GM21515 (cell line): ENCODE measurements around the gene NFATC2.
"Not testable (repeated sequence)": the region's sequence is repeated elsewhere in the genome, so short reads cannot be mapped to it uniquely, and the experiment has no call there.

Source experiments
- ATAC-seq: cut with Tn5 transposase; IDR thresholded peaks from one replicate; pipeline ENCODE4 v1.9.1; 2021; ENCODE audit not compliant: unreplicated experiment

Gene NFATC2

DNA sequence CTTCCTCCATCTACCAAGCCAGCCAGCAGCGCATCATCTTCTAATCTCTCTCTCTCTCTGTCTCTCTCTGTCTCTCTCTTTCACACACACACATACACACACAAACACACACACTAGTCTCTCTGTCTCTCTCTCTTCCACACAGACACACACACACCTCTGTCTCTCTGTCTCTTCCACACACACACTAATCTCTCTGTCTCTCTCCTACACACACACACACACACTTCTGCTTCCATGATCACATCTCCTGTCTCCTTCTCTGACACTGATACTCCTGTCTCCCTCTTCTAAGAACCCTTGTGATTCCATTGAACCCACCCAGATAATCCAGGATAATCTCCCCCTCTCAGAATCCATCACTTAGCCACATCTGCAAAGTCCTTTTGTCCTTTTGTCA lies 181.3 kb downstream of the NFATC2 start:
- ATAC-seq = no peak

DNA sequence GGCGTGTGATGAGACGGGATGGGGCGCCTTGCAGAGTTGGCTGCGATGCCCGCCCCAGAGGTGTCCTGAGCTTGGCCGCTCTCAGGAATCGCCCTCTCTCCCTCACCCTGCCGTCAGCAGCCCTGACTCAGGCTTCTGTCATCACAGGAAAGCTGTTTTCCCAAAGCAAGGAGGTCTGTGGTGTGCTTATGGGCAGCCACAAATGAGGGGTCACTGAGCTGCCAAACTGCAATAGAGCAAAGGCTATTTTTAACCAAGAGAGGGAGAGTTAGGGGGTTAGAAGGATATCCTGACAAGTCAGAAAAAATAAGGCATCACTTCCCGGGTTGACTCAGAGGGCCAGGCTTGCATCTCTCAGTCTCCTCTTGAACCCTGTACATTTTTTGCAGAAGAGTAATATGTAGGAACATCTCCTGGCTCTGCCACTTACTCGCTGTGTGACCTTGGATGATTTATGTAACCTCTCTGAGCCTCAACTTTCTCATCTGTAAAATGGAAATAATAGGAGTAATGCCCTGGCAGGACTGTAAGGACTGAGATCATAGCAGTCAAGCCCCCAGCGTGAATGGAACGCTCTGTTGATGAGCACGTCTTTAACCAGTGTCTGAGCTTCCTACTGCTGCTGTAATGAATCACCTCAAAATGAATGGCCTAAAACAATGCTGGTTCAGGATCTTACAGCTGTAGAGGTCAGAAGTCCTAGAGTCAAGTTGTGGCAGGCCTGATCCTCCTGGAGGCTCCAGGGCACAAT lies 181.9 kb downstream of the NFATC2 start:
- ATAC-seq = no peak

DNA sequence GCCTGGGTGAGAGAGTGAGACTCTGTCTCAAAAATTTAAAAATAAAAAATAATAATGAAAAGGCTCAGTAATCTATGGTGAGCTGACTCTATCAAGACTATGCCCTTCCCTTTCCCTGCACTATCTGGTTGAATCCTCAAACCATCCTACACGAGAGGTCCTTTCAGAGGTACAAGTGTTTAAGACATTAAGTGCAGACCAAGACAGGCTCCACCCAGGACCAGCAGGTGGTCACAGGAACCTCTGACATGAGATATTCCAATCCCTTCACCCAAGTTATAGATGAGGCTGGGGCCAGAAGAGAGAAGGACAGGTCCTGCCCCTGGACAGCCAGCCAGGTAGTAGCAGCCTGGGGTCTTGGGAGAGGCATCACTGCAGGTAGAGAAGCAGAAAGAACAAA lies 182.6 kb downstream of the NFATC2 start:
- ATAC-seq = no peak

DNA sequence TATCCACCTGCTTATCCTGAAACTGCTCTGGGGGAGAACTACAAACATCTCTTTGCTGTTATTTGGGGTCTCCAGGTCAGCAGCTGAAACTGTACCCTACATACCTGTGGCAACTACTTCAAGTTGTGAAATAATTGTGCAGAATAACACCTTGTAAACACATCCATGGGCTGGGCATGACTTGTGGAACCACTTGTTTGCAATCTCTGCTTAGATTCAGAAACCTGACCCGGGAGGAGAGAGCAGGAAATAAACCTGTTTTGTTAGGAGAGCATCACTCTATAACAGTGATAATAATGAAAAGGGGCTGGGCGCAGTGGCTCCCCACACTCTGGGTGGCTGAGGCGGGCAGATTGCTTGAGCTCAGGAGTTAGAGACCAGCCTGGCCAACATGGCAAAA lies 183.1 kb downstream of the NFATC2 start:
- ATAC-seq = no peak

DNA sequence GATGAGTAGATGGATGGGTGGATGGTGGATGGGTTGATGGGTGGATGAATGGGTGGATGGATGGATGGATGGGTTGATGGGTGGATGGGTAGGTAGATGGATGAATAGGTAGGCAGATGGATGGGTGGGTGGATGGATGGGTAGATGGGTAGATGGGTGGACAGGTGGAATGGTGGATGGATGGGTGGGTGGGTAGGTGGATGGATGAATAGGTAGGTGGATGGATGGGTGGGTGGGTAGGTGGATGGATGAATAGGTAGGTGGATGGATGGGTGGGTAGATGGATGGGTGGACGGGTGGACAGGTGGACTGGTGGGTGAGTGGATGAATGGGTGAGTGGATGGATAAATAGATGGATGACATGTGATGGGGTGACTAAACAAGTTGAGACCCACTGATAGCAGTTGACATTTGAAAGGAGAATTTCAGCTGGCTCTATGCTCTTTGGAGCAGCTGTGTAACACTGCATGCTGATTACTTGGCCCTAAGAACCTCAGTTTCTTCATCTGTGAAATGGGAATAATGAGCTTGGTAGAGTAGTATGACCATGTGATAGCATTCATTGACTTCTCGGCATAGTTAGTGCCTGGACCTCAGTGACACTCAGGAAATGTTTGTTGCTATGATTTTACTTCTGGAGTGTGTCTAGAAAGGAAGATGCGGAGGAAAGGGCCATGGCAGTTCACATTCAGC lies 184.3 kb downstream of the NFATC2 start:
- ATAC-seq = no peak

DNA sequence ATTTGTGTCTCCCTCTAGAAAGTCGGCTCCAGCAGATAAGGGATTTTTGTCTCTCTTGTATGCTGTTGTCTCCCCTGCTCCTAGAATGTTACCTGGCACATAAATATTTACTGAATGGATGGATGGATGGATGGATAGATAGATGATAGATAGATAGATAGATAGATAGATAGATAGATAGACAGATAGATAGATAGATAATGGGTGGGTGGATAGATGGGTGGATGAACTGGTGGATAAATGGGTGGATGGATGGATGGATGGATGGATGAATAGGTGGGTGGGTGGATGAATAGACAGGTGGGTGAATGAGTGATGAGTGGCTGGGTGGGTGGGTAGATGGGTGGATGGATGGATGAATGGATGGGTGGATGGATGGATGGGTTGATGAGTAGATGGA lies 185.0 kb downstream of the NFATC2 start:
- ATAC-seq = no peak

DNA sequence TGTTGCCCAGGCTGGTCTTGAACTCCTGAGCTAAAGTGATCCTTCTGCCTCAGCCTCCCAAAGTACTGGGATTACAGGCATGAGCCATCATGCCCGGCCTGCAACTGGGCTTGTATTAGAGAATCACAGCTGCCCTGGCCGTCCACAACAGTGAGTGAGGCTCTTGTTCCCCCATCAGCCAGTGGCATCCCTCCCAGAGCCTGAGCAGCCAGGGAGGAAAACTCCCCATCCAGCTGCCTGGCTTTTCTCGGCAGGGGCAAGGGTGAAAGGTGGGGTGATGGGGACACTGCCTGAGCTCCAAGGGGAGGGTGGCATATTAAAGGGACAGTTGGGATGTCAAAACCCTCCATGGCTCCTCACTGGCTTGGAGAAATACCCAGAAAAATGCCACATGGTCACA lies 185.6 kb downstream of the NFATC2 start:
- ATAC-seq = no peak

DNA sequence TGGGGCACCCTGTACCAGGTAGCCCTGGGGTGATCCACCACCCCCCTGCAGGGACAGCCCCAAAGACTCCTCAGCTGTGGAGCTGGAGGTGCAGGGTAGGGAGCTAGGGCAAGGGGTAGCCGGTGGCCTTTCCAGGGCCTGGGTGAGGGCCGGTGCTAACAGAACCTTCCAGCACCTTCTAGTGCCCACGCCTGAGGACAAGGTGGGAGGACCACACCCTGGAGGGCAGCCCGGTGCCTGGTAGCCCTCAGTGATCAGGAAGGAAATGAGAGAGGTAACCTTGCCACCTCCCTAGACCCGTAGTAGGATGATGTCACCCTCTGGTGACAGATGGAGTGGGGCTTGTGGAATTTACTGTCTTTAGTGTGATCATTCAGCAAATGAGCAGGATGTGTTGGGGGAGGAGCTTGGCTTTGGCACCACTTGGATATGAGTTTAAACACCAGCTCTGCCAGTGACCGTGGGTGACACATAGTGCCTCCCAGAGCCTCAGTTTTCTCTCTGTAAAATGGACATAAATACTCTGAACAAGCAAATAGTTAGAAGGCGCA lies 187.7 kb downstream of the NFATC2 start:
- ATAC-seq = no peak

DNA sequence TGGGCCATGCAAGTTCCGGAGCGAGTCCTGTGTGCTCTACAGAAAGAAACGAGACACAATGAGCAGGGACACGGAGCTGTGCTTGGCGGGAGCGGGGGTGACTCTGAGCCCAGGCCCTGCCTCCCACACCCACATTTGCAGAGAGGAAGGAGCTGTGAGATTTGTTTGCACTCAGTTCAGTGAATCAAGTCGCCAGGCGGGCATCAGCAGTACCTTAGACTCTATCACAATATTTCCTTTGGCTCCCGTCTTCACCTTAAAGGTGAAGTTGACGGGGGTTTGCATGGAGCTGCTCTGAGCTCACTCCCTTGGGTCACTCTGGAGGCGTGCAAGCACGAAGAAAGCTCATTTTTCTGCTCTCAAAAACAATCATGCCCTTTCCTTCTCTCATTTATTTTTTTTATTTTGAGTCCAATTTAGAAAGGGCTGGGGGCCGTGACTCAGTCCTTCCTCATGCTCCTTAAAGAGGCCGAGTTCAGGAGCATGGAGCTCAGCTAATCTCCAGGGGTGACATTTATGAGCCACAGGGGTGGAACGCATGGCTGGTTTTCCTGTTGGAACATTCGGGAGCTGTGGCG lies 188.2 kb downstream of the NFATC2 start:
- no peak for ATAC-seq

DNA sequence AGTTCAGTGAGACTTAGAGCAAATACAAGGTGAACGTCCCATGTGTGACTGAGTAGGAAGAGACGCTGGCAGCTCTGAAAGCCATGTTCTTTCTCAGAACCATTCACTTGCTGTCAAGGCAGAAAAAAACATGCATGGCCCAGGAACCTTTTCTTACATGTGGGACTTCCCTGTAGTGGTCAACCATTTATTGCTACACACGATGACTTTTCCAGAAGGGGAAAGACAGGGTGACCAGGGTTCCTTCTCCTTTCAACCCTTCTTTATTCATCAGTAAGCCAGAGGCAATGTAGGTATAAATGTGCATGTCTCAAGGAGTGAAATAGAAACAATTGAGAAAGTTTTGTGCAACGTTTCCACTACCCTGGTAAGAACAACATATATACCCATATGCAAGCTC lies 189.0 kb downstream of the NFATC2 start:
- no peak for ATAC-seq

DNA sequence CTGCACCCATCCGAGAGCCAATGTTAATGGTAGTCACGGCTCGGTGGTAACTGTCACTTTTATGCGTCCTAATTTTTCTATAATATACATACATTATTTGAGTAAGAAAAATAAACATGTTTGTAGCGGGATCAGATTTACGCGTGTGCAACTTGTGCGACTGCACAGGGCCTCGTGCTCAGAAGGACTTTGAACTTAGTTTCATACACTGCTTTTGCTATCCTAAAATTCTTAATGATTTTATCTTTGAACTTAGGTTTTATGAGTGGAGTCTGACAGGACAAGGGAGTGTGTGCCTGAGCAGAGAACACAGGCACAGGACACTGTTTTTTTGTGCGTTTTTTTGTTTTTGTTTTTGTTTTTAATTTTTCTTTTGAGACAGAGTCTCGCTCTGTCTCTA lies 189.7 kb downstream of the NFATC2 start:
- no peak for ATAC-seq

DNA sequence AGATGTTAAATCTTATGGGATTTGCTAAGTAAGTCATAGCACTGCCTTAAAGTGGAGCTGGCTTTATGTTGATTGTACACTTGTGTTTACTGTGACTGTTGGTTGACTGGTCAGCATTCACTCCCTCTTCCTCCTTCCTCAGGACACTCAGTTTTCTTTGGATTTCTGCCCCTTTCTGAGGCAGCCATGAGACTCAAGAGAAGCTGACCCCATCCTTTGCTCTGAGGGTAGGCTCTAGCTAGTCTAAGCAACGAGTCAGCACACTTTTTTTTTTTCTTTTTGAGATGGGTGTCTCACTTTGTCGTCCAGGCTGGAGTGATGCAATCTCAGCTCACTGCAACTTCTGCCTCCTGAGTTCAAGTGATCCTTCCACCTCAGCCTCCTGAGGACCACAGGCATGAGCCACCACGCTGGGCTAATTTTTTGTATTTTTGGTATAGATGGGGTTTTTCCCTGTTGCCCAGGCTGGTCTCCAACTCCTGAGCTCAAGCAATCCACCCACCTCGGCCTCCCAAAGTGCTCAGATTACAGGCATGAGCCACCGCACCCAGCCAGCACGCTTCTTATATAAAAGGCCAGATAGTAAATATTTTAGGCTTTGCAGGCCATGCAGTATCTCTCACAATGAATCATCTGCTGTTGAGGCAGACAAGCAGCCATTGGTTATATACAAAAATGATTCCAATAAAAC lies 191.4 kb downstream of the NFATC2 start:
- ATAC-seq = no peak

DNA sequence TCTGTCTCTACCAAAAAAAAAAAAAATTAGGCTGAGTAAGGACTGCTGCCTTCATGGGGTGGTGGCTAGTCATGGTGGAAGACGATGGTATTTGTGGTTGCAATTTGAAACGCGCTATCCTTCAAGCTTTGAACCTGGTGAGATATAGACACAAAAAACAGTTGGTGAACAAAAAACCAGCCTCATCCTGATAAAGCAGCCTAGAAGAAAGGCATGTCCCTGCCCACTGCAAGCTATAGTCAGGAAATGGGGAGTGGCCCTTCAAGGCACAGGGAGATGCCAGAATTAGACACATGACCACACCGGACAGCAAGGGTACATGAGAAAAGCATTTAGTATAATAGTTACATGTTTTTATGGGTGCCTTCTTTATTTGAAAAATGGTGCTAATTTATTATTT lies 193.6 kb downstream of the NFATC2 start:
- no peak for ATAC-seq

DNA sequence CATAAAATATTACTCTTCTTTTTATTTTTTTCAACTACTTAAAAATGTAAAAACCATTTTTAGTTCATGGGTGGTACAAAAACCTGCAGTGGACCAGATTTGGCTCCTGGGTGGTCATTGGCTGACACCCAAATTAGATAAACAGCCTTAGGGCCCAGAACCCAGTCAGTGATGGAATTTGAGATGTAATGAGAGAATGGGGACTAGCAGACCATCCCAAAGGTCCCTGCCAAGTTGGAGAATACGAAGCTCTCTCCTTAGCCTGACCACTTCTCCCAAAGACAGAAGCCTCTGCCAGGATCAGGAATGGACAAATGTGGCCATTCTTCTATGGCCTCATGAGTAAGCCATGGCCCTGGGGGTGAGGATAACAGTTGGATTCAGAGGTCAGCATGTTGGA lies 194.7 kb downstream of the NFATC2 start:
- no peak for ATAC-seq

DNA sequence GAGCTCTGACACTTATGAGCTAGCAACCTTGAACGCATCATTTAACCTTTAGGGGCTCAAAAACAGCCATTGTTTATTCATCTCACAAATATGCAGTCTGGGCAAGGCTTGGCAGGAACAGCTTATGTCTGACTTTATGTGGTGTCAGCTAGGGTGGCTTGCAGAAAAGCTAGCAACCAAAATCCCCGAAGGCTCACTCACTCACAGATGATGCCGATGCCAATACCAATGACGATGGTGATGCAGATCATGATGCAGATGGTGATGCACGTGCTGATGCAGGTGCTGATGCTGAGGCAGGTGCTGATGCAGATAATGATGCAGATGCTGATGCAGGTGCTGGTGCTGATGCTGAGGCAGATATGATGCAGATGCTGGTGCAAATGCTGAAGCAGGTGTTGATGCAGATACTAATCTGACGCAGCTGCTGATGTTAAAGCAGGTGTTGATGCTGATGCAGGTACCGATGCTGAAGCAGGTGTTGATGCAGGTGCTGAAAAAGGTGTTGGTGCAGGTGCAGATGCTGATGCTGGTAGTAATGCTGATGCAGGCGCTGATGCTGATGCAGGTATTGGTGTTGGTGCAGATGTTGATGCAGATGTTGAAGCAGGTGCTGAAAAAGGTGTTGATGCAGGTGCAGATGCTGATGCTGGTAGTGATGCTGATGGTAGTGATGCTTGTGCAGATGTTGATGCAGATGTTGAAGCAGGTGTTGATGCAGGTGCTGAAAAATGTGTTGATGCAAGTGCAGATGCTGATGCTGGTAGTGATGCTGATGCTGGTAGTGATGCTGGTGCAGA lies 195.6 kb downstream of the NFATC2 start:
- no peak for ATAC-seq

DNA sequence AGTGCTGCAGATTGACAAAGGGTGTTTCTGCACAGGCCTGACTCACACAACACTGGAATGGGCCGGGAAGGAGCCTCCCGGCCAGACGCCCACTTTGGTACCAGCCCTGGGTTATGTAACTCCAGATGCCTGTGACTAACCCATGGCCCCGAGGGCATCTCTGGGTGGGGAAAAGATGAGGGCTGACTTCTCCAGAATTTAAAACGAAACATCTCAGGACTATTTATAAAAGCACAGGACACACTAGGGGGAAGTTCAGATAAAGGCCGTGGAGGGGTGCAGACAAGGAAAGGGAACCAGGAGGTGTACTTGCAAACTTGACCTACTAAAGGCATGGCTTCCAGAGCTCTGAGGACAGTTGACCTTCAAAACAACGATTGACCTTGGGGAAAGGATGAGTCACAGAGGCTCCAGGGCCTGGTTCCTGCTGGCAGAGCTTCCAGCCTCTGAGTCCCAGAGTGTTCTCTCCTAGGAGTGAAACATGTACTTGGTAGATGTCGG lies 196.9 kb downstream of the NFATC2 start:
- ATAC-seq = no peak

DNA sequence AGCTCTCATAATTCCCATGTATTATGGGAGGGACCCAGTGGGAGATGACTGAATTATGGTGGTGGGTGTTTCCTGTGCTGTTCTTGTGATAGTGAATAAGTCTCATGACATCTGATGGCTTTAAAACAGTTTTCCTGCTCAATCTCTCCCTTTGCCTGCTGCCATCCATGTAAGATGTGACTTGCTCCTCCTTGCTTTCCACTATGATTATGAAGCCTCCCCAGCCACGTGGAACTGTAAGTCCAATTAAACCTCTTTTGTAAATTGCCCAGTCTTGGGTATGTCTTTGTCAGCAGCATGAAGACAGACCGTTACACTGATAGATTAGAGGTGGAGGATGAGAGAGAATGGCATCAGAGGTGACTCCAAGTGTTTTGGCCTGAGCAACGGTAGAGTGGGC lies 198.7 kb downstream of the NFATC2 start:
- ATAC-seq = not testable (repeated sequence)

DNA sequence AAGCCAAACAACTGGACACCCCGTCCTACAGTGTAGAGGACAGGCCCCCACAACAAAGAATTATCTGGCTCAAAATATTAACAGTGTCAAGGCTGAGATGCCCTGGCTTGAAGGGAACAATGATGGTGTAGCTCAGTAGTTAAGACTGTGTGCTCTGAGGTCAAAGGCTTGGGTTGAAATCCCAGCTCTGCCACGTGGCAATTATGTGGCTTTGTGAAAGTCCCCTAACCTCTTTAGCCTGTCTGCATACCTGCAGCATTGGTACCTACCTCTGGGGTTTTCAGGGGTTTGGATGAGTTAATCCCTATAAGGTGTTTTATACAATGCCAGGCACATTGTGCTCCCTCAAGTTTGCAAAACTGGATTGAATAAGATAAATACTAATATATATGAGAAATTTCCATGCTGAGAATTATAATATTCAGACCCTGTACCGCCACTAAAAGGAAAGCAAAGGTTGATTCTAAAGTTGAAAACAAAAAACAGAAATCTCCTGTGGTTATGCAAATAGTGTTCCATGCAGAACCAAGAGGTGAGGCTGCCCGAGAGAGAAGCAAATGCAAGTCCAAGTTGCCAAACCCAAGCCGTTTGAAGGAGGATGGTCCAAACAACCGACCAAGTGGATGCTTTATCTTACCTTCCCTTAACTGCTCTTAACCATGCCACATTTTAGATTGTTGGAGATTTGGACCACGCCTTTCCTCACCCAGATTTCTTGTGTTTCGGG lies 199.8 kb downstream of the NFATC2 start:
- no peak for ATAC-seq

DNA sequence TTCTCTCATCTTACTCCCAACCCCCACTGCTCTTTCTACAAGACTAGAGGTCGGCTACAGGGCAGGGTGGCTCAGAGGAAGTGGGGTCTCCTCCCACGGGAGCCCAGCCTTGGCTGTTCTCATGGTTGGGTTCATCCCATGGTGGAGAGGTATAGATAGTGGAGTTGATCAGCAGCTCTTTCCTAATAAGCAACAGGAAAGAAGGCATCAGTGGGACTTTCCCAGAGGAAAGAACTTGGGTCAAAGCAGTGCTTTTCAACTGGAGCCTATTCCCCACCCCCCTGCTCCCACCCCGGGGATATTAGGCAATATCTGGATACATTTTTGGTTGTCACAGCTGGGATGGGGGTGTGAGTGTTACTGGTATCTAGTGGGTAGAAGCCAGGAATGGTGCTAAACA lies 200.9 kb downstream of the NFATC2 start:
- no peak for ATAC-seq

DNA sequence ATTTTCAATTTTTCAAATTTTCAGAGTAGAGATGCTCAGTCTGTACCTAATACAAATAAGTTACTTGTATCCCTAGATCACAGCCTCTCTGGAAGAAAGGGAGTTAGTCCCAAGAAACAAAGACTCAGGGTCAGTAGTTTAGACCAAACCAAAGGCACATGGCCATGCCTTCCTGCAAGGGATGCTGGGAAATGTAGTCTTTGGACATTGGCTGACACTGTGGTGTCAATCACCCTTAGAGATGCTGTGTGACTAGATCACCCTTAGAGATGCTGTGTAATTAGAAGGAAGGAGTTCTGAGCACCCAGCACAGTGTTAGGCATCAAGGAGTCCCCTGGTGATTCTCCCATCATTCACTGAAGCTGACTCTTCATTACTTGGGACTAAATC lies 202.1 kb downstream of the NFATC2 start:
- ATAC-seq = no peak
